NCI-H82 treated with DMSO at 0.1 percent for 48 hours (cell line): ENCODE data around the gene CEBPA.
"Not testable (repeated sequence)": the region's sequence is repeated elsewhere in the genome, so short reads cannot be mapped to it uniquely, and the experiment has no call there.

Experiments
- DNase-seq: peaks from one replicate; lab custom pipeline; 2025; ENCODE audit not compliant: unreplicated experiment; lab: John Stamatoyannopoulos, UW

Gene CEBPA

GRCh38 chr19:33325920-33326319 is 23.6 kb upstream of the CEBPA start:
- no peak for DNase-seq

- no peak for DNase-seq
Observed at GRCh38 chr19:33324628-33325027, 22.3 kb upstream of the CEBPA start.

GRCh38 chr19:33323093-33323820 is 20.9 kb upstream of the CEBPA start:
- no peak for DNase-seq

- no peak for DNase-seq
Observed at GRCh38 chr19:33320636-33321035, 18.3 kb upstream of the CEBPA start.

GRCh38 chr19:33317991-33318390 is 15.7 kb upstream of the CEBPA start:
- not testable (repeated sequence) for DNase-seq

GRCh38 chr19:33317517-33317916 is 15.2 kb upstream of the CEBPA start:
- no peak for DNase-seq

- no peak for DNase-seq
Observed at GRCh38 chr19:33316541-33317264, 14.4 kb upstream of the CEBPA start.

GRCh38 chr19:33312808-33313207 is 10.5 kb upstream of the CEBPA start:
- DNase-seq, result not testable (repeated sequence)

- DNase-seq, result no peak
Observed at GRCh38 chr19:33312065-33312464, 9.7 kb upstream of the CEBPA start.

GRCh38 chr19:33311326-33311682 is 9.0 kb upstream of the CEBPA start:
- no peak for DNase-seq

GRCh38 chr19:33310606-33311325 is 8.4 kb upstream of the CEBPA start:
- no peak for DNase-seq

GRCh38 chr19:33309826-33310225 is 7.5 kb upstream of the CEBPA start:
- no peak for DNase-seq

GRCh38 chr19:33306853-33307792 is 4.8 kb upstream of the CEBPA start:
- no peak for DNase-seq

GRCh38 chr19:33306191-33306590 is 3.9 kb upstream of the CEBPA start:
- DNase-seq, result no peak

- DNase-seq, result no peak
Observed at GRCh38 chr19:33304760-33305647, 2.7 kb upstream of the CEBPA start.

- DNase-seq, result no peak
Observed at GRCh38 chr19:33304371-33304759, 2.0 kb upstream of the CEBPA start.

- no peak for DNase-seq
Observed at GRCh38 chr19:33303791-33304345, 1.5 kb upstream of the CEBPA start.

GRCh38 chr19:33302974-33303790 is 848 bp upstream of the CEBPA start:
- DNase-seq, result no peak

GRCh38 chr19:33301900-33302174 is 497 bp downstream of the CEBPA start:
- no peak for DNase-seq
